HG03025 (cell line): ENCODE data around the gene ENDOD1.

ENCODE experiments used
- ATAC-seq: cut with Tn5 transposase; IDR thresholded peaks from one replicate; pipeline ENCODE4 v1.9.1; 2021; ENCODE audit warnings: mild to moderate bottlenecking, moderate library complexity; ENCODE audit not compliant: unreplicated experiment, low FRiP score

Gene ENDOD1

DNA sequence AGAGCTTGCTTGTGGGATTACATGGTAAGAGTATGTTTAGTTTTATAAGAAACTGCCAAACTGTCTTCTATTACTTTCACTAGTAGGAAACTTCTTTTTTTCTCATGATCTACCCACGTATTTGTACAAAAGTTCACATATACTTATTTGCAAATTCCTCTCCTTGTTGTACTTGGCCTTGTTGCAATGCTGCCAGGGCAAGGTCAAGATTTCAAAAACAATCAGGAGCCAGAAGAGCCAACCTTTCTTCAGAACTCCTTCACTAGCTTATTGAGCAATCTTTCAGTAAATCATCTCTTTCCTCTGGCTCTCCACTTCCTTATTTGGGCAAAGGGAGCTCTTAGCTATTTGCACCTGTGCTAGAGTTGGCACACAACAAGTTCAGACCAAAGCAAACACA, 13.2 kb upstream of the ENDOD1 start:
- ATAC-seq = no peak

GRCh38 chr11:95076981-95077380, 12.7 kb upstream of the ENDOD1 start:
- ATAC-seq = no peak

DNA sequence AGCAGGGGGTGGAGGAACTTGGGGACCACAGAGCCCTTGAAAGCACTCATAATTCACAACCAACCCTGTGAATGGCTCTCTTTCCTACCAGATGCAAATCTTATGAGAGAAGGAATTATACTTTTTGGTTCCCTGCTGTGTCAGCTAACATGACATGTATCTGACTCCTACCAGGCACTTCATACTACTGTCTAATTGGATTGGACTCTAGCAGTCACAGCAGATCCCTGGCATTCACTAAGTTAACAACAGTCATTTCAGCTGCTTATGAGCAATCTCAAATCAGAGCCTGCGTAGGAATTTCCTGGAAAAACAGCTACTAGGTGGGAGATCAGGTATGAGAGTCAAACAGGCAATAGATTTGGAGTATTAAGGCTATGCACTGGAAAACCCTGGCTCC, 11.1 kb upstream of the ENDOD1 start:
- ATAC-seq = no peak

- ATAC-seq = no peak
These were observed 8.6 kb upstream of the ENDOD1 start for GRCh38 chr11:95081010-95081409.

DNA sequence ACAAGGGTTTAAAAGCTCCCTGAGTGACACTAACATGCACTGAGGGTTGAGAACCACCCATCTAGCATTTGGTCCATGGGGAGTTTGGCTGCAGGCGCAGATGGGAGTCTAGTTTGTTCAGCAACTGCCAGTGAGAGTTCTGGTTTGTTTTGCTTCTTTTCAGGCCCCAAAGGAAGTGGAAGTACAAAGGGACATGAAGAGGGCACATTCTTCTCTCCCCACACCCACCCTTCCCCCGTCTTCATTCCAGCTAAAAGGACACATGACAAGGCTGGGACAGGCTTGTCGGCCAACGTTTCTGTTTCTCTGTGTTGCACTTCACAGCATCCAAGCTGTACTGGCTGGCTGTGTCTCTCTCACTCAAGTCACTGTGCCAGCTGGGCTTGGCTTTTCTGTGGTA, 8.2 kb upstream of the ENDOD1 start:
- no peak for ATAC-seq

DNA sequence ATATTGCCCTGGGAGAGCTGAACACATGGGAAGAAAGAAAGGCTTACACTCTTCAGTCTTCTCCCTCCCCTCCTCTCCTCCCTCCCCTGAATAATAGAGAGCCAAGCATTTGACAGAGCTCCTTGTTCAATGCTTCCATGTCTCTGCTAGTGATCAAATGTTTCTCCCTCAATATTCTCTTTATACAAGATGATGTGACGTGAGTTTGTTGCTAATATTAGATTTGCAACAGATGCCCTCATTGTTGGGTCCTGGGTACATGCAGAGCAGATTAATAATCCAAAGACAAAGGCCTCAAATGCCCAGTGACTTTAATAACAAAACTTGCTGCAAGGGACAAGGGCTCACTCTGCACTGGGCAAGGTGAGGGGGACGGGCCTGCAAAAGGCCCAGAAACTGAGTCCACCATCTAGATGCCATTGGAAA, 7.1 kb upstream of the ENDOD1 start:
- ATAC-seq = no peak

GRCh38 chr11:95084509-95084908, 5.1 kb upstream of the ENDOD1 start:
- no peak for ATAC-seq

DNA sequence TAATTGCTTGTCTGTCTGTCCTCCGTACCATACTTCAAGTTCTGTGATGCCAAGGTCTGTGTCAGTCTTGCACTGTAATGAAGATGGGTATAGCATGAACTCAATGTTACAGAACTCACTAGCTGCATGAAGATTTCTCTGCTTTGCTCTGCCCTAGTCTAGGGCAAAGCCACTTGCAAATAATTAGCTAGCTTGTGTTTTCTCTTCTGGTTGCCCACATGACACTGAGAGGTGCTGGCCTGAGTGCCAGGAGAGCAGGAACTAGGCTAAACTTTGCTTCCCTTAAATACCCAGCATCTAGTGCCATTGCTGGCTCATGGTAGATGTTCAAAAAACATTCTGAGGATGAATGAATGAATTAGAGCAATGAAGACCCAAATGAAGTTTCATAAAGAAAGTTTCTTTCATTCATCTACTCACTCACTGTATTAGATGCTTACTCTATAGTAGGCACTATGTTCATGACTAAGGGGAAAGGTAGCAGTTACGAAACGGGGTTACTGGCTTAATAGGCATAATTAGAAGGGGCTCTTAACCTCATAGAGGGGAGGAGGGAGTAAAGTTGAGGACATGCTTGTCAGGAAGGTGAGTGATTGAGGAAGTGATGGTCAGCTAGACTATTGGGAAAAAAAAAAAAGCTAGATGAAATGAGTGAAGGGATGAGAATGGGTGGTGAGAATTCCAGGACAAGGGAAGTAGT, 4.4 kb upstream of the ENDOD1 start:
- ATAC-seq = no peak

- no peak for ATAC-seq
These were observed 3.5 kb upstream of the ENDOD1 start for GRCh38 chr11:95086151-95086550.

GRCh38 chr11:95086836-95087570, 2.6 kb upstream of the ENDOD1 start:
- no peak for ATAC-seq

GRCh38 chr11:95088946-95089619, 563 bp upstream of the ENDOD1 start:
- ATAC-seq = peak; percentile 52

DNA sequence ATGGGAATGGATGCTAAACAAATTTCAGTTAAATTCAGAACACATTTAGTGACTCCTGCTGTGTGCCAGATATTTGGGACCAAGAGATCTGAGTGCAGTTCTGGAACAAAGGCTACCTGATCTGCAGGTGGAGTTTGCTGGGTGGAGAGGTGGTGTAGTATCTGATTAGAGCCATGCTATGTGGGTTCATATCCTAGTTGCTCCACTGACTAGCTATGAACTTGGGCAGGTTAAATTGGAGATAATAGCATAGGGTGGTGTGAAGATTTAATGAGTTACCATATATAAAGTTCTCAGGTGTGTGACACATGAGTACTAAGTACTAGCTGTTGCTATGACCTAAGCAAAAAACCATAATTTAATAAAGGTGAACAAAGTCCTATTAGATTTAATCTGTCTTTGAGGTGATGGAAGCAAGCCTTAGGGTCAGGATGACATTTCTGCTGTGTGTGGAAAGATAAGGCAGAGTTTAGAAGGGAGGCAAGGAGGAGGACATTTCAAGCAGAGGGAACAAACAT, 2.1 kb downstream of the ENDOD1 start:
- no peak for ATAC-seq

DNA sequence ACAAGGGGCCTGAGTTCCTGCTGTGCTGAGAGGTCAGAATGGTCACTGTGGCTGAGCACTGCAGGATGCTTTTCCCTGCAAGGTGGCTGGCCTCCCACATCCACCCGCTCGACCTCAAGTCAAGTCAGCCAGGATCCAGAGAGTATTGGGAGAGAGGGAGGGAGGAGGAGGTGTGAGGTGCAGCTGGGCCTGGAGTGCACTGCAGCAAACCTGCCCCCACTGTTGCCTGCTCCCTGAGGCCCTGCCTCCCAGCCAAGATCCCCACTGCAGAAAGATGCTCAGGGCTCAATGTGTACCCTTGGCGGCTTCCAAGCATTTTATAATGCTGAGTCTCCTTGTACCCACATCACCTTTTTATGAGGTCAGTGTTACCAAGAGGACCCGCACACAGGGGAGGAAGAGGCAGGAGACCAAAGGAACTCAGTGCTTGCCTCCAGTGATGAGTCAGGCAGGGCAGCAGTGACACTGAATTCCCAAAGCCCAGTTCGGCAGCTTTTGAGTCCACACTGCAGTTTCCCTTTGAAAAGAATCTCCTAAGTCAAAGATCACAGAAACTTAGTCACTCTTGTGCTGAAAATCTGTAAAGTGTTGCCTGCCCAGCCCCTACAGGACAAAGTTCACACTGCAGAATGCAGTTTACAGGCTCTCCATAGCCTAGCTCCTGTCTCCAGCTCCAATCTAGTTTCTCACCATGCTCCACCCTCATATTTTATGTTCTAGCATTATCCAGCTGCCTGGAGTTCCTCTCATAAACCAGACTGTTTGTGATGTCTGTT, 3.1 kb downstream of the ENDOD1 start:
- ATAC-seq = no peak

DNA sequence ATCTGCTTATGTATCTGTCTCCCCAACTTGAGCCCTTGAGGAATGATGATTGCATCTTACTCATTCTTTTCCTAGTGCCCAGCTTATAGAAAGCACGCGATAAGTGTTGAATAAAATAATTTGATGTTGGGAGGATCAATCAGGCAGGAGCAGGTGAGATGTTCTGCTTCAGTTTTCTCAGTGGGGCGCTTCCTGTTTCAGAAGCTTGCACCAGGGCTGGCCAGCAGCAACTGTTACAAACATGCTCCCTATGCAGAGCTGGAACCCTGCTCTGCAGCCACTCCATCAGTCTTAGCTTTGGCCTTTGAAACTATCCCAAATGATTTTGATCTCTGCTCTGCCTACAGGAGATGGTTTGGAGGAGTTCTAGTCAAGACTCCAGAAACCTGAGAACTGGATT, 3.9 kb downstream of the ENDOD1 start:
- ATAC-seq = no peak

- ATAC-seq = peak; percentile 53
These were observed 6.4 kb downstream of the ENDOD1 start for GRCh38 chr11:95095858-95096587.

- no peak for ATAC-seq
These were observed 7.6 kb downstream of the ENDOD1 start for GRCh38 chr11:95097209-95097608.

- ATAC-seq = no peak
These were observed 9.2 kb downstream of the ENDOD1 start for GRCh38 chr11:95098826-95099225.

GRCh38 chr11:95100191-95100648, 10.6 kb downstream of the ENDOD1 start:
- no peak for ATAC-seq

DNA sequence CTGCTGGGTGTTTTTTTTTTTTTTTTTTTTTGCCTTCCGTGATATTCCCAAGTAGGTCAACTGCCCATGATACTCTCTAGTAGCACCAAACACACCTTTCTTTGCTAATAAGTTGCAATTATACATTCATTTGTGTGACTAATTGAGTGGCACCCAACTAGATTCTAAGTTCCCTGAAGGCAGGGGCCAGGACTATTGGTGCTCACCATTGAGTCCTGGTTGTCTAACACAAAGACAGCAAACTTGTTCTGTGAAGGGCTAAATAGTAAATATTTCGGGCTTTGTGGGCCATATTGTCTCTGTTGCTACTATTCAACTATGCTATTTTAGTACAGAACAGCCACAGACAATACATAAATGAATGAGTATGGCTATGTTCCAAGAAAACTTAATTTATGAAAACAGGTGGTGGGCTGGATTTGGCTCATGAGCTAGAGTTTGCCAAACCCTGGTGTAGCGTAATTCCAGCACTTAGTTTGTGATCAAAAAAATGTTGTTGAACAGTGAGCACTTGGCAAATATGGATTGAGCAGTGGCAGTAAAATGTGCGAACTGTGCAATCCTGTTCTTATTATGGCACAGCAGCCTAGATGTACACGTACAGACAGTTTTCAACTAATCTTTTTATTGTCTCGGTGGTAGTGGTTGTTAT, 11.3 kb downstream of the ENDOD1 start:
- no peak for ATAC-seq
